ENCODE results near the gene FKBP6.
"Not testable (repeated sequence)": the region's sequence is repeated elsewhere in the genome, so short reads cannot be mapped to it uniquely, and the experiment has no call there.

GRCh38 chr7:73325424-73325823, 2.5 kb upstream of the FKBP6 start:
- TF ChIP-seq CTCF (IDR thresholded peaks at IDR 0.05; ENCODE audit: insufficient read depth, low read length, poor library complexity, severe bottlenecking); EZH2phosphoT487 (conservative IDR thresholded peaks at IDR 0.05; ENCODE audit: low read length): not testable (repeated sequence)

All from SU-DHL-6 (cell line).